ENCODE results near the gene MRGPRD.

DNA sequence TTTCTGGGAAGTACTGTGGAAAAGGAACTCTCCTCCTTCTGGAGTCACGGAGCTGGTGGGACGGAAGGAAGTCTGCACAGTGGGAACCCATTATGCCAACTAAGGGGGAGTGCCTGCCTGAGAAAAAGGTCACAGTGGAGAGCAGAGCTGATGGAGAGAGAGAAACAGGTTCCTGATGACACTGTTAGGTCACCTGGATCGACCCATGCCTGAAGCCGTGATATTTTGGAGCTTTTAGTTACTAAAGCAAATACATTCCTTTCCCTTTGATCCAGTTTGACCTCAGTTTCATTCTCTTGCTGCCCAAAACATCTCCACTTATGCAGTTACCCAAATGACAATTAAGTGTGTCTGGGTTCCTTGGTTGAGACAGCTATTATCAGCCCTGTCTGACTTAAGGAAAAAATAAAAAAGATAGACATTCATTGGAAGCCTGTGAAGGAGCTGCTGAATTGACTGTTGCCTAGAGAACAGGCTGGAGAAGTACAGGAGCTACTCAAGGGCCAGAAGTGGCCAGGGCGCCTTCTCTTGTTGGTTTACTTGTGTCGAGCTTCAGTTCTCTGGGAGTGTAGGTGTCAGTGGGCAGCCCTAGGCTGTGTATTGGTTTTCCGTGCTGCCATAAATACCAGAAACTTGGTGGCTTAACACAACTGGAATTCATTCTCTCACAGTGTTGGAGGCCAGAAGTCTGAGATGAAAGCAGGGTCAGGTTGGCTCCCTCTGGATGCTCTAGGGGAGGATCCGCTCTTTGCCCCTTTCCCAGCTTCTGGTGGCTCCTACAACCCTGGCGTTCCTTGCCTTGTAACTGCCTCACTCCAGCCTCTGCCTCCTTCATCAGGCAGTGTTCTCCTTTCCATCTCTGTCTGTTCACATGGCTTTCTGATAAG is 13.6 kb downstream of the MRGPRD start:
- TF ChIP-seq POLR2A (IDR thresholded peaks at IDR 0.05), result no peak
- no peak for TF ChIP-seq CTCF (IDR thresholded peaks at IDR 0.05)
